Eye (tissue), 1 donor: ENCODE data around the gene ZMIZ1.

ENCODE experiments used
- DNase-seq: peaks from one replicate; pipeline ENCODE4 v3.0.0-alpha.2; 2015

Gene ZMIZ1

GRCh38 chr10:79191951-79192676 is 123.3 kb downstream of the ZMIZ1 start:
- no peak for DNase-seq

- no peak for DNase-seq
These were observed 123.9 kb downstream of the ZMIZ1 start for GRCh38 chr10:79192677-79193003.

GRCh38 chr10:79193694-79194382 is 125.1 kb downstream of the ZMIZ1 start:
- DNase-seq = peak; percentile 72

- DNase-seq = peak; percentile 94
These were observed 126.5 kb downstream of the ZMIZ1 start for GRCh38 chr10:79195091-79195923.

- DNase-seq = peak; percentile 91
These were observed 128.0 kb downstream of the ZMIZ1 start for GRCh38 chr10:79196470-79197461.

- DNase-seq = no peak
These were observed 128.8 kb downstream of the ZMIZ1 start for GRCh38 chr10:79197558-79197957.

GRCh38 chr10:79200346-79200745 is 131.6 kb downstream of the ZMIZ1 start:
- DNase-seq = no peak

- no peak for DNase-seq
These were observed 132.9 kb downstream of the ZMIZ1 start for GRCh38 chr10:79201706-79202105.

- peak; percentile 64 for DNase-seq
These were observed 133.6 kb downstream of the ZMIZ1 start for GRCh38 chr10:79202188-79203013.

GRCh38 chr10:79203014-79203644 is 134.4 kb downstream of the ZMIZ1 start:
- peak; percentile 48 for DNase-seq

- DNase-seq = peak; percentile 65
These were observed 135.1 kb downstream of the ZMIZ1 start for GRCh38 chr10:79203833-79204232.

GRCh38 chr10:79206300-79207095 is 137.7 kb downstream of the ZMIZ1 start:
- no peak for DNase-seq

- no peak for DNase-seq
These were observed 138.3 kb downstream of the ZMIZ1 start for GRCh38 chr10:79207096-79207357.

GRCh38 chr10:79207726-79208125 is 139.0 kb downstream of the ZMIZ1 start:
- DNase-seq = no peak

GRCh38 chr10:79208251-79208983 is 139.7 kb downstream of the ZMIZ1 start:
- no peak for DNase-seq

- DNase-seq = no peak
These were observed 140.6 kb downstream of the ZMIZ1 start for GRCh38 chr10:79209340-79209739.

GRCh38 chr10:79209831-79210230 is 141.1 kb downstream of the ZMIZ1 start:
- no peak for DNase-seq

- no peak for DNase-seq
These were observed 141.9 kb downstream of the ZMIZ1 start for GRCh38 chr10:79210672-79211071.

GRCh38 chr10:79211616-79212015 is 142.8 kb downstream of the ZMIZ1 start:
- no peak for DNase-seq

GRCh38 chr10:79215531-79215930 is 146.8 kb downstream of the ZMIZ1 start:
- DNase-seq = no peak
